Mucosa of rectum (tissue), 2 donors: ENCODE measurements around the gene SLC25A26.

ENCODE experiments used
- H3K27ac ChIP-seq, 2 donors: one replicate each; pipeline ENCODE4 v1.7.0; 2013; ENCODE audit warnings: inconsistent platforms in 2 of 2, low read depth in 2 of 2, low read length in 2 of 2
- H3K27me3 ChIP-seq, 2 donors: one replicate each; pipeline ENCODE4 v1.7.0; 2013; ENCODE audit warnings: low read length in 2 of 2; ENCODE audit not compliant: control insufficient read depth in 2 of 2, insufficient read depth in 2 of 2
- H3K36me3 ChIP-seq, 2 donors: one replicate each; pipeline ENCODE4 v1.7.0; 2013; ENCODE audit warnings: low read length in 2 of 2; ENCODE audit not compliant: control insufficient read depth in 2 of 2, insufficient read depth in 2 of 2
- H3K4me1 ChIP-seq, 2 donors: one replicate each; pipeline ENCODE4 v1.7.0; 2013; ENCODE audit warnings: low read length in 2 of 2, mild to moderate bottlenecking in 1 of 2; ENCODE audit not compliant: control insufficient read depth in 2 of 2, insufficient read depth in 2 of 2
- H3K4me3 ChIP-seq, 2 donors: one replicate each; pipeline ENCODE4 v1.7.0; 2013; ENCODE audit warnings: low read length in 2 of 2
- H3K9ac ChIP-seq, 2 donors: one replicate each; pipeline ENCODE4 v1.7.0; 2013; ENCODE audit warnings: low read length in 2 of 2, low read depth in 1 of 2, mild to moderate bottlenecking in 1 of 2
- H3K9me3 ChIP-seq, 2 donors: one replicate each; pipeline ENCODE4 v1.7.0; 2013; ENCODE audit warnings: low read length in 2 of 2; ENCODE audit not compliant: control insufficient read depth in 2 of 2
- donor health status: healthy.
- donor health status: Normal muscosa, but diverticular disease.

Gene SLC25A26

GRCh38 chr3:66239513-66240123 lies 18.8 kb downstream of the SLC25A26 start:
- Histone ChIP-seq H3K9me3 (no peaks in the 10 kb centered on the region), H3K27ac (no peak overlapping the region), H3K4me1 (no peaks in the 10 kb centered on the region), H3K9ac (no peak overlapping the region), H3K4me3 (no peak overlapping the region), H3K36me3 (peaks cover 4 to 19% of the 10 kb centered on the region in 2 donors), H3K27me3 (no peaks in the 10 kb centered on the region)

DNA sequence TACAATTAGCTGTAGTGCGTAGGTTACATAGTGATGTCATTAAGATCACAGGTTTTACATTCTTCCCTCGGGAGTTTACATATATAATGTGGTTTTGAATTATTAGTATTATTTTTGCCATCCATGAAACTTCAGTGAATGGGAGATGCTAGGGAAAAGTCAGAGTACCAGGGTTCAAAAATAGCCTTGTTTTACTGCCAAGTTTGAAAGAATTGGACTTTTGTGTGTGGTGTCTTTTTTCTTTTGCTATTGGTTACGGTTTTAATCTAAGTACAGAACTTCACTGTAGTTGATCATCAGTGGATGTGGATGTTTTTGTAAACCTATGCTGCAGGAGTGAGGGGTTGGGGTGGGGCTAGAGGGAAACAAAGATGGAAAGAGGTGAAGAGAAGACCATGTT lies 20.7 kb downstream of the SLC25A26 start:
- Histone ChIP-seq H3K27ac (no peak overlapping the region), H3K27me3 (no peaks in the 10 kb centered on the region), H3K9me3 (no peaks in the 10 kb centered on the region), H3K4me3 (no peak overlapping the region), H3K4me1 (no peaks in the 10 kb centered on the region), H3K9ac (no peak overlapping the region), H3K36me3 (peaks cover 5 to 28% of the 10 kb centered on the region in 2 donors)

- Histone ChIP-seq H3K4me3 (no peak overlapping the region), H3K9ac (no peak overlapping the region), H3K36me3 (peaks cover 3 to 28% of the 10 kb centered on the region in 2 donors), H3K27me3 (no peaks in the 10 kb centered on the region), H3K4me1 (no peaks in the 10 kb centered on the region), H3K27ac (no peak overlapping the region), H3K9me3 (no peaks in the 10 kb centered on the region)
Measured at GRCh38 chr3:66242788-66243464, 22.1 kb downstream of the SLC25A26 start.

DNA sequence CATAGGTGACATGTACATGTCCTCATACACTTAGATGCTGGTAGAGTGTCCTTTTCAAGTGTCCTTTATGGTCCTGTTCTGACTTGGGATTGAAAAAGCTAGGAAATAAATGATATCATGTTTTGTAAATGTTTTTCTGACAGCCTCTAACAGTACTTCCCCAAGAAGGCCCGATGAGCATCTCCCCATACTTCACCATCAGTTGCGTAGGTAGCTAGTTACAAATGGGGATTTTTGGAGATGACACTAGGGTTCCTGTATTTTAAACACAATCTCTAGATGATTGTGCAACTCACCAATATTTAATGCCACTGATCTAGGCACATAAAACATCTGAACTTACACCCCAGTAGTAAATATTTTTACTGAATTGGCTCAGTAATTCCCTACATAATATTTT lies 27.8 kb downstream of the SLC25A26 start:
- Histone ChIP-seq H3K9ac (no peak overlapping the region), H3K4me3 (no peak overlapping the region), H3K27me3 (no peaks in the 10 kb centered on the region), H3K27ac (no peak overlapping the region), H3K36me3 (peaks cover 3 to 14% of the 10 kb centered on the region in 2 donors), H3K4me1 (no peaks in the 10 kb centered on the region), H3K9me3 (no peaks in the 10 kb centered on the region)

GRCh38 chr3:66253790-66254620 lies 33.2 kb downstream of the SLC25A26 start:
- Histone ChIP-seq H3K27ac (no peak overlapping the region), H3K9ac (no peak overlapping the region), H3K36me3 (no peaks in the 10 kb centered on the region), H3K4me3 (no peak overlapping the region), H3K4me1 (no peaks in the 10 kb centered on the region), H3K9me3 (no peaks in the 10 kb centered on the region), H3K27me3 (no peaks in the 10 kb centered on the region)

- no peaks in the 10 kb centered on the region for H3K36me3 ChIP-seq
- H3K27ac ChIP-seq: no peak overlapping the region
- H3K4me3 ChIP-seq: no peak overlapping the region
- no peaks in the 10 kb centered on the region for H3K27me3 ChIP-seq
- no peaks in the 10 kb centered on the region for H3K4me1 ChIP-seq
- no peak overlapping the region for H3K9ac ChIP-seq
- H3K9me3 ChIP-seq: no peaks in the 10 kb centered on the region
Measured at GRCh38 chr3:66255865-66256264, 35.1 kb downstream of the SLC25A26 start.

- Histone ChIP-seq H3K9me3 (no peaks in the 10 kb centered on the region), H3K36me3 (no peaks in the 10 kb centered on the region), H3K4me1 (no peaks in the 10 kb centered on the region), H3K27ac (no peak overlapping the region), H3K9ac (no peak overlapping the region), H3K27me3 (no peaks in the 10 kb centered on the region), H3K4me3 (no peak overlapping the region)
Measured at GRCh38 chr3:66256806-66257205, 36.0 kb downstream of the SLC25A26 start.

DNA sequence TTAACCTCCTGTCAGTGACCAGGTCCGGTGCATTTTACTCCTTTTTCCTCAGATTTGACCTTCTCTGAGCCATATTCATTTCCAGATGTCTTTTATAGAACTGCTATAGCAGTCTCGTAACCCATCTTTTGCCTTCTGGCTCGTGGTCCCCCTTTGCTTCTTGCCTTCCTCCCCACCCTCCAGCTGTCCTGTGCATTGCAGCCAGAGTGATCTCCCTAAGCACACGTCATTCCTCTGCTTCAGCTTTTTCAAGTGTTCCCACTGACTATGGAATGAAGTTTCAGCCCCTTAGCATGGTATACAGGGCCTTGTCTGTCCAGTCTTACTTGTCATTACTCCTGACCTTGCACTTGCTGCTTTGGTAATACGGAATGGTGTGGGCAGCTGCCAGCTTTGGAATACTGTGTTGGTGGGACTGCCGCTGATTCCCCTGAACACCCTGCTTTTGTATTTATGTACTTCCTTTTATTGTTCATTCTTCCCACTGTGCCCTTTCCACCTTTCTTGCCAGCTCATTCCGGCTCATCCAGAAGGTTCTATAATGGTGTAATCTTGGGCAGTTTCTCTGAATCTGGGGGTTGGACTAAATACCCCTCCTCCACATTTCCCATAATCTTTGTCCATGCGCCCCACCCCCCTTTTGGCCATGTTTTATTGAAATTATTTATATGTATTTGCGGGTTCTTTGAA lies 38.9 kb downstream of the SLC25A26 start:
- H3K4me1 ChIP-seq: no peaks in the 10 kb centered on the region
- no peak overlapping the region for H3K27ac ChIP-seq
- peaks cover 0 to 2% of the 10 kb centered on the region in 2 donors for H3K36me3 ChIP-seq
- no peak overlapping the region for H3K4me3 ChIP-seq
- no peaks in the 10 kb centered on the region for H3K9me3 ChIP-seq
- H3K27me3 ChIP-seq: no peaks in the 10 kb centered on the region
- no peak overlapping the region for H3K9ac ChIP-seq

DNA sequence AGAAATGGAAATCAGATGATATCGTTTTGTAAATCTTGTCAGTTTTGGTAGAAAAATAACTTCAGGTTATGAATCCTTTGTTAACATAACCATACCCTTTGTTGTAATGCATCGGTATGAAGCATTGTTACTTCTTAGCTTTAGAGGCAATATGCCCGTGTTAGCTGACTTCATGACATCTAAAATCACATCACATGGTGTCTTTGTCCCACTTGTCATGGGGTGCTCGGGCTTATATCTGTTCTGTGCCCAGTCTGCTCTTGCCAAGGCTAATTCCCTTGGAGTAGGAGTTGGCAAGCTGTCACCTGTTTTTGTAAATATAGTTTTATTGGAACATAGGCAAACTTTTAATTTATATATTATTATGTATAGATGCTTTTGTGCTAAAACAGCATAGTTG lies 39.6 kb downstream of the SLC25A26 start:
- Histone ChIP-seq H3K4me3 (no peak overlapping the region), H3K36me3 (peaks cover 0 to 2% of the 10 kb centered on the region in 2 donors), H3K4me1 (no peaks in the 10 kb centered on the region), H3K27ac (no peak overlapping the region), H3K9me3 (no peaks in the 10 kb centered on the region), H3K9ac (no peak overlapping the region), H3K27me3 (no peaks in the 10 kb centered on the region)

- no peaks in the 10 kb centered on the region for H3K9me3 ChIP-seq
- H3K27me3 ChIP-seq: no peaks in the 10 kb centered on the region
- H3K36me3 ChIP-seq: peaks cover 0 to 2% of the 10 kb centered on the region in 2 donors
- no peak overlapping the region for H3K27ac ChIP-seq
- H3K4me3 ChIP-seq: no peak overlapping the region
- no peaks in the 10 kb centered on the region for H3K4me1 ChIP-seq
- H3K9ac ChIP-seq: no peak overlapping the region
Measured at GRCh38 chr3:66261355-66261754, 40.6 kb downstream of the SLC25A26 start.
